H1 (cell line): ENCODE data around the gene ATP8B3. TPM values are rescaled to one million over a fixed set of nuclear protein-coding genes. Genes with fewer than 3 reads are reported as not detected.
"Not testable (repeated sequence)": the region's sequence is repeated elsewhere in the genome, so short reads cannot be mapped to it uniquely, and the experiment has no call there.

Experiments used
- CTCF ChIA-PET: fragments of 300-600 bp; sonication (Branson Sonifier 250); formaldehyde crosslinking; loops from one replicate; lab custom pipeline; 2021; ENCODE audit not compliant: partially characterized antibody; lab: Charles Lee
- POLR2A ChIA-PET: fragments of 300-600 bp; sonication (Branson Sonifier 250); formaldehyde crosslinking; loops from one replicate; lab custom pipeline; 2021; ENCODE audit warnings: inconsistent platforms; ENCODE audit not compliant: partially characterized antibody; lab: Charles Lee
- DNase-seq, 2 experiments: peaks; one replicate each; pipeline versions ENCODE4 v3.0.0 to v3.0.0-alpha.2; 2010 to 2022; ENCODE audit warnings: low spot score in 2 of 2, low read depth in 1 of 2, mixed read lengths in 1 of 2
- FAIRE-seq: peaks from 2 replicates; lab custom pipeline; 2011; peaks lifted over from hg19 to GRCh38; lab: Jason Lieb, UNC
- H2AFZ ChIP-seq: 2 replicates; pipeline ENCODE4 v1.8.1; 2012; ENCODE audit warnings: low read length, inconsistent platforms
- H2AK5ac ChIP-seq: 2 replicates; pipeline ENCODE4 v1.6.1; 2013; ENCODE audit warnings: low read depth, low read length
- H2BK120ac ChIP-seq: replicated peaks from 2 replicates; pipeline ENCODE3; 2013; ENCODE audit warnings: low read depth, low read length, inconsistent platforms
- H2BK12ac ChIP-seq: 2 replicates; pipeline ENCODE4 v1.6.1; 2013; ENCODE audit warnings: low read depth, low read length
- H2BK15ac ChIP-seq: 2 replicates; pipeline ENCODE4 v1.6.1; 2013; ENCODE audit warnings: low read length
- H2BK20ac ChIP-seq: 2 replicates; pipeline ENCODE4 v1.6.1; 2013; ENCODE audit warnings: low read length
- H2BK5ac ChIP-seq: 2 replicates; pipeline ENCODE4 v1.6.1; 2013; ENCODE audit warnings: low read depth, low read length
- H3K14ac ChIP-seq: 2 replicates; pipeline ENCODE4 v1.6.1; 2013; ENCODE audit warnings: inconsistent platforms; ENCODE audit not compliant: insufficient read length
- H3K18ac ChIP-seq: 2 replicates; pipeline ENCODE4 v1.6.1; 2013; ENCODE audit warnings: low read length; ENCODE audit errors: extremely low read depth
- H3K23ac ChIP-seq: 2 replicates; pipeline ENCODE4 v1.6.1; 2013; ENCODE audit warnings: inconsistent platforms; ENCODE audit not compliant: insufficient read length
- H3K23me2 ChIP-seq: 2 replicates; pipeline ENCODE4 v1.6.1; 2013; ENCODE audit warnings: low read depth, low read length
- H3K27ac ChIP-seq: 2 replicates; pipeline ENCODE4 v1.6.1; 2011; ENCODE audit warnings: low read depth, low read length, inconsistent platforms
- H3K27me3 ChIP-seq, 4 experiments: replicated peaks in 1 of 4; 1 replicate in 1 of 4; 2 replicates in 3 of 4; pipeline versions ENCODE4 v1.6.1 to v1.8.1; 2011 to 2013; ENCODE audit warnings: low read length in 3 of 4, mild to moderate bottlenecking in 3 of 4, inconsistent platforms in 2 of 4, mixed read lengths in 2 of 4, moderate library complexity in 1 of 4; ENCODE audit not compliant: control insufficient read depth in 3 of 4, insufficient read depth in 3 of 4; ENCODE audit errors: extremely low read depth in 1 of 4
- H3K36me3 ChIP-seq, 4 experiments: 2 replicates each; pipeline versions ENCODE4 v1.6.1 to v1.8.1; 2011 to 2013; ENCODE audit warnings: mild to moderate bottlenecking in 4 of 4, low read length in 3 of 4, moderate library complexity in 2 of 4, control low read depth in 1 of 4, inconsistent platforms in 1 of 4; ENCODE audit not compliant: insufficient read depth in 4 of 4, control insufficient read depth in 2 of 4
- H3K4ac ChIP-seq: replicated peaks from 2 replicates; pipeline ENCODE3; 2013; ENCODE audit warnings: low read length, low read depth, mixed read lengths, inconsistent platforms; ENCODE audit not compliant: insufficient read length
- H3K4me1 ChIP-seq, 4 experiments: replicated peaks in 1 of 4; 1 replicate in 1 of 4; 2 replicates in 3 of 4; pipeline versions ENCODE4 v1.6.1 to v1.8.1; 2011 to 2013; ENCODE audit warnings: low read length in 3 of 4, inconsistent platforms in 2 of 4, mixed read lengths in 1 of 4; ENCODE audit not compliant: insufficient read depth in 4 of 4, control insufficient read depth in 3 of 4
- H3K4me2 ChIP-seq, 2 experiments: 2 replicates each; pipeline versions ENCODE4 v1.6.1 to v1.8.1; 2011 to 2013; ENCODE audit warnings: low read depth in 2 of 2, low read length in 2 of 2, control low read depth in 1 of 2, inconsistent platforms in 1 of 2, mild to moderate bottlenecking in 1 of 2; ENCODE audit not compliant: insufficient read depth in 1 of 2
- H3K4me3 ChIP-seq, 4 experiments: fragments of 200-600, 300-600 bp in 1 of 4; sonication (generic), shearing (Covaris generic), sonication (Bioruptor Twin) in 1 of 4; 2 replicates each; pipeline versions ENCODE4 v1.5.1 to v1.8.1; 2011 to 2016; ENCODE audit warnings: low read length in 4 of 4, low read depth in 3 of 4, control low read depth in 2 of 4, inconsistent platforms in 2 of 4, mild to moderate bottlenecking in 2 of 4, mixed read lengths in 1 of 4, moderate library complexity in 1 of 4; ENCODE audit not compliant: insufficient read depth in 2 of 4; ENCODE audit errors: extremely low read depth in 1 of 4
- H3K56ac ChIP-seq: replicated peaks from 2 replicates; pipeline ENCODE3; 2013; ENCODE audit warnings: low read depth, mild to moderate bottlenecking, mixed read lengths, low read length, inconsistent platforms; ENCODE audit not compliant: insufficient read length
- H3K79me1 ChIP-seq: 2 replicates; pipeline ENCODE4 v1.6.1; 2013; ENCODE audit warnings: low read depth, low read length, control low read depth
- H3K79me2 ChIP-seq, 2 experiments: 2 replicates each; pipeline versions ENCODE4 v1.6.1 to v1.8.1; 2012 to 2013; ENCODE audit warnings: low read length in 2 of 2, mild to moderate bottlenecking in 2 of 2, inconsistent platforms in 1 of 2; ENCODE audit not compliant: insufficient read depth in 2 of 2, control insufficient read depth in 1 of 2
- H3K9ac ChIP-seq, 4 experiments: replicated peaks in 1 of 4; 1 replicate in 1 of 4; 2 replicates in 3 of 4; pipeline versions ENCODE4 v1.6.1 to v1.8.1; 2011 to 2013; ENCODE audit warnings: low read depth in 3 of 4, low read length in 3 of 4, control low read depth in 2 of 4, mild to moderate bottlenecking in 2 of 4, moderate library complexity in 2 of 4, inconsistent platforms in 1 of 4; ENCODE audit errors: extremely low read depth in 1 of 4
- H3K9me3 ChIP-seq, 2 experiments: 2 replicates each; pipeline versions ENCODE4 v1.6.1 to v1.8.1; 2012 to 2013; ENCODE audit warnings: mild to moderate bottlenecking in 2 of 2, moderate library complexity in 2 of 2, control low read depth in 1 of 2, inconsistent platforms in 1 of 2, low read depth in 1 of 2, low read length in 1 of 2, mixed read lengths in 1 of 2; ENCODE audit not compliant: insufficient read depth in 2 of 2
- H4K20me1 ChIP-seq, 2 experiments: replicated peaks in 1 of 2; 2 replicates each; pipeline versions ENCODE3 to v1.8.1; 2011 to 2013; ENCODE audit warnings: inconsistent platforms in 2 of 2, low read length in 2 of 2, mild to moderate bottlenecking in 1 of 2; ENCODE audit not compliant: insufficient read depth in 2 of 2, control insufficient read depth in 1 of 2
- H4K5ac ChIP-seq: 2 replicates; pipeline ENCODE4 v1.6.1; 2013; ENCODE audit warnings: low read length, low read depth, mixed read lengths, inconsistent platforms; ENCODE audit not compliant: insufficient read length
- H4K8ac ChIP-seq: 2 replicates; pipeline ENCODE4 v1.8.0; 2013; ENCODE audit warnings: mild to moderate bottlenecking, moderate library complexity, low read length, inconsistent platforms; ENCODE audit not compliant: insufficient read depth; ENCODE audit errors: extremely low read depth
- H4K91ac ChIP-seq: replicated peaks from 2 replicates; pipeline ENCODE3; 2013; ENCODE audit warnings: low read length, mixed read lengths, inconsistent platforms; ENCODE audit not compliant: insufficient read length
- ASH2L ChIP-seq: fragments of 200-600, 300-600 bp; sonication (generic); IDR thresholded peaks from one replicate; pipeline ENCODE4 v1.7.1; 2017; ENCODE audit warnings: low read length
- HDAC2 ChIP-seq, 2 experiments: fragments of 300-600 bp in 1 of 2; sonication (generic) in 1 of 2; IDR thresholded peaks; 2 replicates each; pipeline ENCODE4 v1.6.1; 2011 to 2012; ENCODE audit warnings: low read depth in 2 of 2, low read length in 2 of 2, mild to moderate bottlenecking in 2 of 2, moderate library complexity in 2 of 2, borderline replicate concordance in 1 of 2, inconsistent platforms in 1 of 2
- NRF1 ChIP-seq: IDR thresholded peaks from 2 replicates; pipeline ENCODE4 v1.6.1; 2011; ENCODE audit warnings: mild to moderate bottlenecking, low read depth, low read length, improper control_type of control experiment
- SUZ12 ChIP-seq: fragments of 200-600 bp; sonication (generic); IDR thresholded peaks from 2 replicates; pipeline ENCODE4 v1.6.1; 2012; ENCODE audit warnings: mild to moderate bottlenecking, inconsistent platforms, low read length, moderate library complexity, mixed read lengths
- TEAD4 ChIP-seq: IDR thresholded peaks from 2 replicates; pipeline ENCODE4 v1.6.1; 2012; ENCODE audit warnings: low read depth, low read length, inconsistent platforms, mixed read lengths
- WGBS, 2 experiments: shearing (Covaris generic) in 1 of 2; methylation state at CpG; one replicate each; pipeline versions ENCODE4 v1.1.6 to v1.1.7; 2013 to 2015; ENCODE audit warnings: low lambda C conversion rate in 2 of 2, mixed read lengths in 2 of 2, inconsistent platforms in 1 of 2, low coverage in 1 of 2, missing lambda C conversion rate in 1 of 2; ENCODE audit not compliant: insufficient replicate concordance in 2 of 2, insufficient coverage in 1 of 2, insufficient read length in 1 of 2; ENCODE audit errors: extremely low coverage in 1 of 2, missing lambda C conversion rate in 1 of 2; 5-methylcytosine and 5-hydroxymethylcytosine counted together
- polyA plus RNA-seq, 7 experiments: library from polyadenylated mRNA; depleted of rRNA in 3 of 7; stranded (reverse) in 5 of 7; unstranded in 2 of 7; fragments of >200 nt in 5 of 7; fragments of 200-250 nt in 2 of 7; gene quantifications; 1 replicate in 5 of 7; 2 replicates in 1 of 7; 4 replicates in 1 of 7; pipeline versions ENCODE4 v1.2.1 to v1.2.3, GENCODE V29; 2011 to 2013; ENCODE audit warnings: missing spikeins in 2 of 7, mixed read lengths in 2 of 7
- total RNA-seq: library from RNA; stranded (reverse); fragmentation: NEBNext Ultra II Directional; extraction: Animal tissue kit (Norgen Biotek cat#: 25700); gene quantifications from 2 replicates; pipeline ENCODE4 v1.2.1, GENCODE V29; 2021

The ATP8B3 gene
- total and polyA plus RNA-seq, 2 of the 8 experiments (the other 6 are each of a cell fraction or from before 2014, with no cell fraction given): 4.1 to 9.3 TPM

- TF ChIP-seq ASH2L (no peak), TEAD4 (no peak), NRF1 (no peak), HDAC2 (IDR thresholded peaks at IDR 0.05; ENCODE audit: borderline replicate concordance in 1 of 2, low read depth in 2 of 2, low read length in 2 of 2) (no peak), SUZ12 (no peak)
Measured at GRCh38 chr19:1799695-1800342, 12.3 kb downstream of the ATP8B3 start (continued).

GRCh38 chr19:1797313-1797712 is 14.8 kb downstream of the ATP8B3 start:
- not testable (repeated sequence) for H3K56ac ChIP-seq, H3K4me2 ChIP-seq, H3K9ac ChIP-seq, H2BK120ac ChIP-seq, H4K8ac ChIP-seq, H3K36me3 ChIP-seq, FAIRE-seq, H3K18ac ChIP-seq, H3K23ac ChIP-seq, H2AK5ac ChIP-seq, DNase-seq, H4K91ac ChIP-seq, H2AFZ ChIP-seq, H3K14ac ChIP-seq, H3K27me3 ChIP-seq, H2BK12ac ChIP-seq, H2BK15ac ChIP-seq, H3K4me3 ChIP-seq, H3K79me2 ChIP-seq, H4K20me1 ChIP-seq, H3K9me3 ChIP-seq, H2BK20ac ChIP-seq, H2BK5ac ChIP-seq, H4K5ac ChIP-seq, H3K23me2 ChIP-seq, H3K27ac ChIP-seq, H3K4ac ChIP-seq, H3K79me1 ChIP-seq
- CTCF ChIA-PET: interaction anchor here (1.2 to 10.7 kb wide), 11 partner anchors 9 to 125 kb away, joined by 4 to 150 read pairs (median 22); partner anchors contain the start of gene ATP8B3
- POLR2A ChIA-PET: interaction anchor here (1.2 kb wide), 1 partner anchor 29 kb away, joined by 3 read pairs; no protein-coding TSS in a partner anchor
- H3K4me1 ChIP-seq: peaks cover 0 to 15% (median 8%) of the 10 kb centered on the region in 4 experiments; a peak in 5 of 7 replicates
- 94% methylated on average over 7 of the region's 7 CpGs; no CpG with 5 or more reads in 1 of the 2 experiments for WGBS, 2 experiments
